ENCODE results near the gene THSD4.

The THSD4 gene

DNA sequence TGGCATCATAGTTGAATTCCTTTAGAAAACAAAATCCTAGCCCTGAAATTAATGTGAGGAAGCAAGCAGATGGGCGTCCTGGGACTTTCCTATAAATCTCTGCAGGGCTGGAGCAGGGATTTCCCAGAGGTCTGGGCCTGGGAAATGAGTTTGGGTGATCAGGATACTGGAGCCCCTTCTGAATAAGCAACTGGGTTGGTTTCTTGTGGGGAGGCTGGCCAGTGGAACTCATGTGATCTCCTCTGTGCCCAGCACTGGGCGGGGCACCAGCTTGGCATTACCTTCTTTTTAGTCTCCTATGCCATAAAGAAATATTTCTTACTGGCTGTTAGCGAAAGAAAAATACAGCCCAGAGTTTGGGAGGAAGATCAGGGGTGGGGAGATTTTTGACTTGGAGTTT lies 1.7 kb downstream of the THSD4 start:
- TF ChIP-seq CTCF (IDR thresholded peaks at IDR 0.05): no peak

- TF ChIP-seq CTCF (IDR thresholded peaks at IDR 0.05): no peak
Observed at GRCh38 chr15:71117714-71118305, 2.5 kb downstream of the THSD4 start.

DNA sequence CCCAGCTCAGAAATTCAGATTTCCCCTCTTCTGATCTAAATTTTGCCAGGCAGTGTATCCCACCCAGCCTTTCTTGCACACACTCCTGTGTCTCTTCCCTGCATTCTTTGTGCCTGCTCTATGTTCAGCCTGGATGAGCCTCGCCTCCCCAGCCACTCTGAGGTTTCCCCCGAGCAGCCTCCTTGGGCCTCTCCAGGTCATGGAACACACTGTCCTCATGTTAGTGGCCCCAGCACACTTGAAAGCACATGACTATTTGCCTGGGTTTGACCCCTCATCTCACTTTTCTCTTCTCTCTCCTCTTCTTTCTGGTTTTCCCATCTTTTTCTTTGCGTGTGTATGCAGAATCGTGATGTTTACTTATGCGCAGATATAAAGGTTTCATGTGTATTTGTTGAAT lies 3.1 kb downstream of the THSD4 start:
- no peak for TF ChIP-seq CTCF (IDR thresholded peaks at IDR 0.05)

DNA sequence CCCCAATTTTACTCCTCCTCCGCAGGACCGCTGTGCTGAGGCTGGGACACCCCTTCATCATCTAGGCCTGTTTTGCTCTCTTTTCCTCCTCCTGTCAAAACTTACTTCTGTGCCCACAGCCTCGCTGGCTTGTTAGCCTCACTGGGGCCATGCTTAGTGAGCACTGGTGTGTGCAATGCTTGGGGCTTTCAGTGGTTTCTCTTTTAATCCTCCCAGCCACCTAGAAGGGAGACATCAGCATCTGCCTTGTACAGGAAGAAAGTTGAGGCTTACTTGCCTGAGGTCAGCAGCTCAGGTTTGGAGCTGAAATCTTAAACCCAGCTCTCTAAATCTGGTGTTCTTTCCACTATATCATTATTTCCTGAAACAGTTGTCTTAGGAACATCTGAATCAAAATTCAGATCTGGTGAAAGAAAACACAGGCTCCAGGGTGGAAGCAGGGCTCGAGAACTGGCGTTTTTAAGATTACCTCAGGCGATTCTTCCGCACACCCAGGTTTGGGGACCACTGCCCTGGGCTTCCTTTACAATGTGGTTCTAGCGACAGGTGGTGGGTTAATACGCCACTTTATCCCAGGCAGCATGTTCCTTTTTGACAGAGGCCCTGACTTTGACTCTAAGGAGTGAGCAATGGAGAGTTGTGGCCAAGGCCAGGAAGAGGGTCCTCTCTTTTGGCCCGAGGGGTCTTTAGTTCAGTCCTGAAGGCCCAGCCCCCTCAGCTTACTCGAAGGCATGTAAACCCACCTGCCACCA lies 3.8 kb downstream of the THSD4 start:
- TF ChIP-seq CTCF (IDR thresholded peaks at IDR 0.05): no peak

GRCh38 chr15:71120428-71120944 lies 5.2 kb downstream of the THSD4 start:
- TF ChIP-seq CTCF (IDR thresholded peaks at IDR 0.05): no peak

DNA sequence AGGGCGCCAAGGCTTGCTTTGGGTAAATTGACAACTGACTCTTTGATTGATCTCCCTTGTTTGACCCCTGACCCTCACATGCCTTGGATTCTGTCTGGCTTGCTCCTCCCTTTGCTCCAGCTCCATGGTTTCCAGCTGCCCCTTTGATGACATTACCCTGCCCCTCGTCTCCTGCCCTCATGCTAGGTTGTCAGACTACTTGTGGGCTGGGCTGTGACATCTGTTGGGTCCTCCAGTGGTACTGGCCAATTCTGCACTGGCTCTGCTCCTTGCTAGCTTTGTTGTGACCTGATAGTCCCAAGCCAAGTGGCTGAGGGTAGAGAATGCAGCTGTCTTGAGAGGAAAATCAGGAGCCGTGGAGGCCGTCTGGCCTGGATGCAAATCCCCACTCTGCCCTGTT lies 6.2 kb downstream of the THSD4 start:
- no peak for TF ChIP-seq CTCF (IDR thresholded peaks at IDR 0.05)

DNA sequence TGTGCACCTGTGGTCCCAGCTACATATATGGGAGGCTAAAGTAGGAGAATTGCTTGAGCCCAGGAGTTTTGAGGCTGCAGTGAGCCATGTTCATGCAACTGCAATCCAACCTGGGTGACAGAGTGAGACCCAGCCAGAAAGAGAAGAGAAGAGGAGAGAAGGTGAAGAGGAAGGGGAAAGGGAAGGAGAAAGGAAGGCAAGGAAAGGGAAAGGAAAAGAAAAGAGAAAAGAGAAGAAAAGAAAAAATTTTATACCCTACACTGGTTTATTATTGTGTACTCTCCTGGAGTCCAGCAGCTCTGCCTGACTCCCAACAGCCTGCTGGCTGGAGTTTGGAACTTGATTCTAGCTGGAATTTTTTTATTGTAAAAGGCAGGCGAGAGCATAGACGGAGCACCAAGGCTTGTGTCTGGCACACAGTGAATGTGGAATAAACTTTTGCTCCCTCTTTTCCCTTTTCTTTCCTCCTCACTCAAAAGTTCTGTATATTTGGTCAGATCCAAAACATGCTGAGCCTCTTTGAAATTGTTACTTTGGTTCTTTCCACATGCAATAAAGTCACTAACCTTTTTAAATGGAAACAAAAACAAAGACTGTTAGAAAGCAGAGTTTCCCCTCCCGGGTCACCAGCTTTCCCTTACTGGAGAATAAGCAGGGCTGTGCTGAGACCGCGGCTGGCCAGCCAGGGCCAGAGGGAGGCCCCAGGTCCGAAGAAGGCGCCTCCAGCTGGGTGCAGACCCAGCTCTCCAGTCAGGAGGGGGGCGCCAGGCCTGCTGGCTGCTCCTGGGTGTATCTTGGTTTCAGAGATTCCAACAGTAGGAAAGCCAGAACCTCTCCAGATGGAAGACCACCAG lies 9.9 kb downstream of the THSD4 start:
- no peak for TF ChIP-seq CTCF (IDR thresholded peaks at IDR 0.05)

All from LNCAP (cell line).